Measurements from ENCODE around the gene SPIRE2.

DNA sequence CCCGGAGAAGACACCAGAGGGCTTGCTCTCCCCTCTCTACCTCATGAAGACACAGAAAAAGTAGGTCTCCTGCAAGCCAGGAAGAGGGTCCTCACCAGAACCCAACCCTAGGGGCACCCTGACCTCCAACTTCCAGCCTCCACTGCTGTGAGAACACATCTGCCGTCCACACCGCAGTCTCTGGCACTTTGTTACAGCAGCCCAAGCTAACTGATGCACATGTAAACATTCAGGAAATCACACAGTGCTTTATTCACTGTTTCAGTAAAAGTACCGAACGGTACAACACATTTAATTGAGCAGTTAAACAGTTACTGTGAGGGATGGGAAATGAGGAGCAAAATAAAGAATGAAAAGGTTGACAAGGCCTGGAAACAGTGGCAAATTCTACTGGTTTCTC lies 30.1 kb upstream of the SPIRE2 start:
- TF ChIP-seq CTCF (IDR thresholded peaks at IDR 0.05) = no peak
- TF ChIP-seq POLR2AphosphoS5 (IDR thresholded peaks at IDR 0.05; ENCODE audit: low read depth, low read length) = no peak
- TF ChIP-seq, protein P1, sequence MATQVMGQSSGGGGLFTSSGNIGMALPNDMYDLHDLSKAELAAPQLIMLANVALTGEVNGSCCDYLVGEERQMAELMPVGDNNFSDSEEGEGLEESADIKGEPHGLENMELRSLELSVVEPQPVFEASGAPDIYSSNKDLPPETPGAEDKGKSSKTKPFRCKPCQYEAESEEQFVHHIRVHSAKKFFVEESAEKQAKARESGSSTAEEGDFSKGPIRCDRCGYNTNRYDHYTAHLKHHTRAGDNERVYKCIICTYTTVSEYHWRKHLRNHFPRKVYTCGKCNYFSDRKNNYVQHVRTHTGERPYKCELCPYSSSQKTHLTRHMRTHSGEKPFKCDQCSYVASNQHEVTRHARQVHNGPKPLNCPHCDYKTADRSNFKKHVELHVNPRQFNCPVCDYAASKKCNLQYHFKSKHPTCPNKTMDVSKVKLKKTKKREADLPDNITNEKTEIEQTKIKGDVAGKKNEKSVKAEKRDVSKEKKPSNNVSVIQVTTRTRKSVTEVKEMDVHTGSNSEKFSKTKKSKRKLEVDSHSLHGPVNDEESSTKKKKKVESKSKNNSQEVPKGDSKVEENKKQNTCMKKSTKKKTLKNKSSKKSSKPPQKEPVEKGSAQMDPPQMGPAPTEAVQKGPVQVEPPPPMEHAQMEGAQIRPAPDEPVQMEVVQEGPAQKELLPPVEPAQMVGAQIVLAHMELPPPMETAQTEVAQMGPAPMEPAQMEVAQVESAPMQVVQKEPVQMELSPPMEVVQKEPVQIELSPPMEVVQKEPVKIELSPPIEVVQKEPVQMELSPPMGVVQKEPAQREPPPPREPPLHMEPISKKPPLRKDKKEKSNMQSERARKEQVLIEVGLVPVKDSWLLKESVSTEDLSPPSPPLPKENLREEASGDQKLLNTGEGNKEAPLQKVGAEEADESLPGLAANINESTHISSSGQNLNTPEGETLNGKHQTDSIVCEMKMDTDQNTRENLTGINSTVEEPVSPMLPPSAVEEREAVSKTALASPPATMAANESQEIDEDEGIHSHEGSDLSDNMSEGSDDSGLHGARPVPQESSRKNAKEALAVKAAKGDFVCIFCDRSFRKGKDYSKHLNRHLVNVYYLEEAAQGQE (IDR thresholded peaks at IDR 0.05; ENCODE audit: insufficient read depth in 1 of 2, low read depth in 2 of 2, low read length in 1 of 2) = no peak
- no peak for TF ChIP-seq SIN3A (IDR thresholded peaks at IDR 0.05; ENCODE audit: borderline replicate concordance, insufficient read depth, low read depth, low read length)
- TF ChIP-seq TCF7L2 (IDR thresholded peaks at IDR 0.05; ENCODE audit: low read depth, low read length) = no peak

Data from Panc1 (cell line).